Measurements from ENCODE around the gene SLX9.
"Not testable (repeated sequence)": the region's sequence is repeated elsewhere in the genome, so short reads cannot be mapped to it uniquely, and the experiment has no call there.

The SLX9 gene

DNA sequence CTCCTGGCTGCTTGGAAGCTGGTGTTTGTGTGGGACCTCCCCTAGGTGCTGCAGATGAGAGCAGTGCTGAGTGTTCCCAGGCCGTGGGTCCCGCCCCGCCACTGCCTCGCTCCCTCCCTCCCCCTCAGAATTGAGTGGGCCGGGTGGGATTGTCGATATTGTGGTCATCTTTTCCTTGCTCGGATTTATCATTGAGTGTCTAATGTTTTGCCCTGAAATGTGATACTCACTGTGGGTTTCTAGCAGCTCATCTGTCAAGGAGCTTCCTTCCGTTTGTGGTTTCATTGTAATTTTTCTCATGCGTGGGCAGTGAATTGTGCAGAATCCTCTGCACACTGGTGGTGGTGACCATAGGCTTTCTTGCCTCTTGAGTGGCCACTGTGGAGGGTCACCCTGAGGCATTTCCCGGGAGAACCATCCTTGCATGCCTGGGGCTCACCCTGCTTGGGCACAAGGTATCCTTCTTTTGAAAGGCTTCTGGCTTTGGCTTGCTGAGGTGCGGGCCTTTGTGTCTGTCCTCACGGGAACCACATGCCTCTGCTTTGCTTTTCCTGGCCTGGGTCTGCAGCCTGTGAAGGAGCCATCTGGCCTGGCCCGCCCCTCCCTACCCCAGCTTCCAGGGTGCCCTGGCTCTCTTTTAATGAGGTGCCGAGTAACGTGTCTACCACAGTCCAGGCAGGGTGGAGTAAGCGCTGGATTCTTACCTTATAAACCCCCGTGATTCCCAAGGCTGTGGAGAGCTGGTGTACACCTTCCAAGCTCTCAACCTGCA is 25.6 kb downstream of the SLX9 start:
- no peak for DNase-seq

- DNase-seq: no peak
These were observed 26.6 kb downstream of the SLX9 start for GRCh38 chr21:44966135-44967081.

DNA sequence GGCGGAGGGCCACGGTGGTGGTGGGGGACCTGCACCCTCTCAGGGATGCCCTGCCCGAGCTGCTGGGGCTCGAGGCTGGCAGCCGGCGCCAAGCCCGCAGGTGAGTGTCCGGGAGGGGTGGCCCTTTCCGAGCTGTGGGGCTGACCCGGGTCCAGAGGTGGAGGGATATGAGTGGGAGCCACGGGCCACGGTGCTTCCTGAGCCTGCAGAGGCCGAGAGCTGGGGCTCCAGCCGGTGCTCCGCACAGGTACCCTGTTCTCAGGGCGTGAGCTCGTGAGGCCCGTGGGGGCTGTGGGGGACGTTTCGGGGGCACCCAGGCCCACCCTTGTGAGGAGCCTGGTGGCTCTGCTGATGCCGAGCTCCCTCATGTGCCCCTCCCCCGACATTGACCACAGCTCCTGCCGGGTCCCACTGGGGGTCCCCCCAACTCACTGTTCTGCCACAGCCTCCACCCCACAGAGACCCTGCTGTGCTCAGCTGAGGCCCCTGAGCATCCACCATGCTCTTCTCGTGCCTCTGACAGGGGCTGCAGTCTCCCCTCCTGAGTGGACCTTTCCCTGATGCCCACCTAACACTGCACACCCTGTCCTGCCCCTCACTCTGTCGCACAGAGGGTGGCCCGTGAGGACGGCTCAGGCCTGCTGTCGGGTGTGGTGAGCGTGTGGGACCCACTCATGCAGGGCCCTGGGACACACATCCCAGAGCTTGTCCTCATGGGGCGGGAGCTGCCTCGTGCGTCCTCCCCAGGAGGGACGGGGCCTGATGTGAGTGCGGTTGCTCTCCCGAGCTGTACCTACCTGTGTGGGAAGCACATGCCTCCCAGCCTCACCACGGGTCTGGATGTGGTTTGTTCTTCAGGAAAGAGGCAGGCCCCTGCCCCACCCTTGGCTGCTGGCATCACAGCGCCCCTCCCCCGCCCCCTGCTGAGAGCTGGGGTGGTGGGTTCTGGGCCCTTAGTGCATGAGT is 27.5 kb downstream of the SLX9 start:
- no peak for DNase-seq

DNA sequence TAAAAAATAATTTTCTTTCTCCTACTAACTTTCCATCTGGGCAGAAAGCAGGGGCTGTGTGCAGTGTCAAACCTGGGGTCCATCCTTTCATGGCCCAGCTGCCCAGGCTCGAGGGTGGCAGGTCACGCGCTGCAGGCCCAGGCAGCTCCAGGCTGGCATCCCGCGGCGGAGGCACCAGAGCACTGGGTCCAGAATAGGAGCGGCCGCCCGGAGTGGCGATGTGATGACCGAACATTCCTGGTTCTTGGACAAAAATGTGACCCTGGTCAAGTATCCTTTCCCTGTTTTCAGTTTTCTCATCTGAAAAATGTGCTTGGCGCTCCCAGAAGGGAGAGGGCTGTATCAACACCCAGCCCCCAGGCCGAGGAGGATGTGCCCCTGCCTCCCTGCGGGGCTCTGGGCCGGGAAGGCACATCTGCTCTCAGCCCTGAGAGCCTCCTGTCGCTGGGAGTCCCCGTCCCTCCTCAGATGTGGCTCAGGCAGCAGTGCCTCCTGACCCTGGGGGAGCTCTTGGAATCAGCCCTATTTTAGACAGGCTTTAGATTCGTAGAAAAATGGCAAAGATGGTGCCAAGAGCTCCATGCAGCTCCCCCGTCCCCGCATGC is 29.3 kb downstream of the SLX9 start:
- no peak for DNase-seq

DNA sequence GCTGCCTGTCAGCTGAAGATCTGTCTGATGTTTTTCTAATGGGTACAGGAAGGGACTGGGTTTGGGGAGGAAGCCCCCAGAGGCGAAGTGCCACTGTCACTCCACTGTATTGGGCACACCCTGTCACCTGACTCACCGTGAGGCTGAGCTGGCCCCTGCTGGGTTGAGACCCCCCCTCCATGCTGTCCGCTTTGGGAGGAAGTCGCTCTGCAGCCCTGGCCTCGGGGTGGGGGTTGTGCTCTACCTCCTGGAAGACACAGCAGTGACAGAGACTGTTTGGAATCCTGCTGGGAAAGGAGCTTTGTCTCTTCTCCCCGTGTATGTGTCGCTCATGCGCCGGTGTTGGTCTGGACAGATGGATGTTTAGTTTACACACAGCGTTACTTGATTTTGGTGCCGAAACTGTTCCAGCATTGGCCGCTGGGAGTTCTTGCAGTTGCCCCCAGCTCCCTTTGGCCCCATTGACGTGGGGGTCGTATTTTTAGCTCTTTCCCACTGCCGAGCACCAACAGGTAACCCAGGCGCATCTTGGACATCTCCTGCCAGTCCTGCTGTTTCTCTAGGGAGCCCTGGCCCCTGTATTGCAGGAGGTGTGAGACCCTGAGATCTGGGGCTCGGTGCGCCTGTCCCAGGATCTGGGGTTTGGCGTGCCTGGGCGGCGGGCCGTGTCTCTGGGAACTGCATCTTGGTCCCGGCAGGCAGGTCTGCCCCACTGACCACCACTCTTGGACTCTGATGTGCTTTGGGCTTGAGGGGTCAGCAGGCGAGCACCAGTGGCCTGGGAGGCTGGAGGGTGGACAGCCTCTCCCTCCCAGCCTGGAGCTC is 30.3 kb downstream of the SLX9 start:
- no peak for DNase-seq

GRCh38 chr21:44970766-44971671 is 31.2 kb downstream of the SLX9 start:
- no peak for DNase-seq

GRCh38 chr21:44971672-44971995 is 31.8 kb downstream of the SLX9 start:
- no peak for DNase-seq

DNA sequence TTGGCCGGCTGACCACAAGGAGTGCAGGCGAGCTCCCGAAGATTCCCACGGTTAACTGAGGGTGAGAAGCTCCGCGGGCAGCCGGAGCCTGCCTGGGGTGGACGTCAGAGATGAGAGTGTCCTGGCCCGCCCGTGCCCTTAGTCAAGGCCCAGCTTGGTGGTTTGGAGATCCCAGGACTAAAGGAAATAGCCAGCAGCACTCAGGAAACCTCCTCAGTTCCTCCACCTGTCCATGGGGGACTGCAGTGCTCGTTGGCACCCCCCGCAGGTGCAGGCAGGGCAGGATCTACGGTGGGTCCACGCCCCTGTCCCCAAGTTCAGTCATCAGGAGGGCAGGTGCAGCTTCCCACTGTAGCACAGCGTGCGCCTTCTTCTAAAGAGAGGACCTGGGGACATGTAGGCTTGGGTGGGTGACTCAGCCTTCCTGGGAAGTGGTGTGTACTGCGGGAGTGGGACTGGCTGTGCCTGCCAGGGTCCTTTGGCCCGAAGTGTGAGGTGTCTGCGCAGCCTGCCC is 32.5 kb downstream of the SLX9 start:
- DNase-seq: no peak

GRCh38 chr21:44972821-44973220 is 33.0 kb downstream of the SLX9 start:
- DNase-seq: no peak

GRCh38 chr21:44973598-44973997 is 33.8 kb downstream of the SLX9 start:
- no peak for DNase-seq

- no peak for DNase-seq
These were observed 34.8 kb downstream of the SLX9 start for GRCh38 chr21:44974676-44975075.

- DNase-seq: no peak
These were observed 36.1 kb downstream of the SLX9 start for GRCh38 chr21:44975720-44976555.

DNA sequence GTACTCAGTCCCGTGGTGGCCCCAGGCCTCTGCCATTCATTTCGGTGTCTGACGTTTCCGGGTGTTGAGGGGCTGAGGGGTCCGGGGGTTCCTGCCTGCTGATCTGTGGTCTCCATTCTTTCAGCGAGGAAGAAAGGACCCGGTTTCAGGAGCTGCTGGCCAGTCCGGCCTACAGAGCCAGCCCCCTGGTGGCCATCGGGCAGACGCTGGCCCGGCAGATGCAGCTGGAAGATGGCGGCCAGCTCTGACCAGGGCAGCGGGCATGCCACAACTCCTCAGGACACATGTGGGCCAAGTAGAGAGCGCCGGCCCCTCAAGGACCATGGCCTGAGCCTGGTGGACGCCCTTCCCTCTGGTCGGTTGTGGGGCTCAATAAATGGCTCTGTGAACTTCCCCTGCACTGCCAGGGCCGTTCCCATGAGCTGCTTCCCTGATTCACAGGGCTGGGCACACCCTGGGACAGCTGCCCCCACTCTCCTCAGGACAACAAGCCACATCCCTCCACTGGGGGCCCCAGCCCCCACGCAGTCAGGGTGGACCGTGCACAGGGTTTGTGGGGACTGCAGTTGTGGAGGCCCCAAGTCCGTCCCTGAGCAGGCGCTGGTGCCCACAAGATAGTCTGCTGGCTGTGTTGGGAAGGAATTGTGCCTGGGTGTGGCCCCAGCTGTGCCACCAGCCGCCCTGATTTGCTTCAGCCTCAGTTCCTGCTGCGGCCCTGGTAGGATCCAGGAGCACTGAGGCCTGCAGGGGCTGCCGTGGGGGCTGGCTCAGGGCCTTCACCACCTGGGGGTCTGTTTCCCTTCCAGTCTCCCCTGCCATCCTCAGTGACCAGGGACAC is 36.9 kb downstream of the SLX9 start:
- DNase-seq: not testable (repeated sequence)

- no peak for DNase-seq
These were observed 37.9 kb downstream of the SLX9 start for GRCh38 chr21:44977616-44978340.

DNA sequence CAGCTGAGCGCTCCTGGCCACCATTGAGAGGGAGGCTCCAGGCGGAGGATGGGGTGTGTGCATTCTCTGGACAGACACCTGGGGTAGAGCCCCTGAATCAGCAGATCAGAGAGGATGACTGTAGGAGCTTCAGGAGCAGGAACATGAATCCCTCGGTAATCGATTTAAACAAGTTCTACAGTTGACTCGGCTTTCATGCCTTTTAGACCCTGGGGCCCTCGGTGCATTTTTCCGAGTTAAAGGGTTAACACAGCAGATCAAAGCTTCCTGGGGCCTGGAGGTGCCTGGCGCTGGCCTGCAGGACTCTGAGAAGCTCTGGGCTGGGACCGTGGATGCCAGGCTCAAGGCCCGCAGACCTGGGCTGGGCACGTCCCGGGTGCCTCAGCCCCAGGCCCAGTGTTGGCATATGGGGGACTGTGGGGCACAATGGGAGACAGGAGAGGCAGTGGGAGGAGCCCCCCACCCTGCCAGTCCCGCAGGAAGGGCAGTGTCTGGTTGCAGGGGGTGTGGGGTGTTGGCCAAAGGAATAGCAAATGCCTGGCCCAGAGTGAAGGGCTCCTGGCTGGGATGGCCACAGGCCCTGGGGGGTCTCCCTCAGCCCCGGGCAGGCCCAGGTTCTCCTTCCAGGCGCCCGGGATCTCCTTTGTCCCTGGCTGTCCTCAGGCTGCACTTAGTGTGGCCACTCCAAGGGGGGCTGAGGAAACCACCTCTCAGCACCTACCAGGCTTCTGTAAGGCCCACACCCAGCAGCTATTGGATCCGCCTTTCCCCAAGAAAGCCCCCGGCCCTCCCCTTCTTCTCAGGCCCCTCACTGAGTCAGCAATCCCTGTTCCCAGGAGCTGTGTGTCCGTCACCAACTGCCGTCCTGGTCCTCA is 40.1 kb downstream of the SLX9 start:
- DNase-seq: no peak

Measured in NCI-H1417 treated with DMSO at 0.1 percent for 48 hours (cell line).